H1 (cell line): ENCODE data around the gene AGAP1. TPM values are rescaled to one million over a fixed set of nuclear protein-coding genes. Genes with fewer than 3 reads are reported as not detected.

Source experiments
- CTCF ChIA-PET: fragments of 300-600 bp; sonication (Branson Sonifier 250); formaldehyde crosslinking; loops from one replicate; lab custom pipeline; 2021; ENCODE audit not compliant: partially characterized antibody; lab: Charles Lee
- POLR2A ChIA-PET: fragments of 300-600 bp; sonication (Branson Sonifier 250); formaldehyde crosslinking; loops from one replicate; lab custom pipeline; 2021; ENCODE audit warnings: inconsistent platforms; ENCODE audit not compliant: partially characterized antibody; lab: Charles Lee
- DNase-seq, 2 experiments: peaks; one replicate each; pipeline versions ENCODE4 v3.0.0 to v3.0.0-alpha.2; 2010 to 2022; ENCODE audit warnings: low spot score in 2 of 2, low read depth in 1 of 2, mixed read lengths in 1 of 2
- FAIRE-seq: peaks from 2 replicates; lab custom pipeline; 2011; peaks lifted over from hg19 to GRCh38; lab: Jason Lieb, UNC
- H2AFZ ChIP-seq: 2 replicates; pipeline ENCODE4 v1.8.1; 2012; ENCODE audit warnings: low read length, inconsistent platforms
- H2AK5ac ChIP-seq: 2 replicates; pipeline ENCODE4 v1.6.1; 2013; ENCODE audit warnings: low read depth, low read length
- H2BK120ac ChIP-seq: replicated peaks from 2 replicates; pipeline ENCODE3; 2013; ENCODE audit warnings: low read depth, low read length, inconsistent platforms
- H2BK12ac ChIP-seq: 2 replicates; pipeline ENCODE4 v1.6.1; 2013; ENCODE audit warnings: low read depth, low read length
- H2BK15ac ChIP-seq: 2 replicates; pipeline ENCODE4 v1.6.1; 2013; ENCODE audit warnings: low read length
- H2BK20ac ChIP-seq: 2 replicates; pipeline ENCODE4 v1.6.1; 2013; ENCODE audit warnings: low read length
- H2BK5ac ChIP-seq: 2 replicates; pipeline ENCODE4 v1.6.1; 2013; ENCODE audit warnings: low read depth, low read length
- H3K14ac ChIP-seq: 2 replicates; pipeline ENCODE4 v1.6.1; 2013; ENCODE audit warnings: inconsistent platforms; ENCODE audit not compliant: insufficient read length
- H3K18ac ChIP-seq: 2 replicates; pipeline ENCODE4 v1.6.1; 2013; ENCODE audit warnings: low read length; ENCODE audit errors: extremely low read depth
- H3K23ac ChIP-seq: 2 replicates; pipeline ENCODE4 v1.6.1; 2013; ENCODE audit warnings: inconsistent platforms; ENCODE audit not compliant: insufficient read length
- H3K23me2 ChIP-seq: 2 replicates; pipeline ENCODE4 v1.6.1; 2013; ENCODE audit warnings: low read depth, low read length
- H3K27ac ChIP-seq: 2 replicates; pipeline ENCODE4 v1.6.1; 2011; ENCODE audit warnings: low read depth, low read length, inconsistent platforms
- H3K27me3 ChIP-seq, 4 experiments: replicated peaks in 1 of 4; 1 replicate in 1 of 4; 2 replicates in 3 of 4; pipeline versions ENCODE4 v1.6.1 to v1.8.1; 2011 to 2013; ENCODE audit warnings: low read length in 3 of 4, mild to moderate bottlenecking in 3 of 4, inconsistent platforms in 2 of 4, mixed read lengths in 2 of 4, moderate library complexity in 1 of 4; ENCODE audit not compliant: control insufficient read depth in 3 of 4, insufficient read depth in 3 of 4; ENCODE audit errors: extremely low read depth in 1 of 4
- H3K36me3 ChIP-seq, 4 experiments: 2 replicates each; pipeline versions ENCODE4 v1.6.1 to v1.8.1; 2011 to 2013; ENCODE audit warnings: mild to moderate bottlenecking in 4 of 4, low read length in 3 of 4, moderate library complexity in 2 of 4, control low read depth in 1 of 4, inconsistent platforms in 1 of 4; ENCODE audit not compliant: insufficient read depth in 4 of 4, control insufficient read depth in 2 of 4
- H3K4ac ChIP-seq: replicated peaks from 2 replicates; pipeline ENCODE3; 2013; ENCODE audit warnings: low read length, low read depth, mixed read lengths, inconsistent platforms; ENCODE audit not compliant: insufficient read length
- H3K4me1 ChIP-seq, 4 experiments: replicated peaks in 1 of 4; 1 replicate in 1 of 4; 2 replicates in 3 of 4; pipeline versions ENCODE4 v1.6.1 to v1.8.1; 2011 to 2013; ENCODE audit warnings: low read length in 3 of 4, inconsistent platforms in 2 of 4, mixed read lengths in 1 of 4; ENCODE audit not compliant: insufficient read depth in 4 of 4, control insufficient read depth in 3 of 4
- H3K4me2 ChIP-seq, 2 experiments: 2 replicates each; pipeline versions ENCODE4 v1.6.1 to v1.8.1; 2011 to 2013; ENCODE audit warnings: low read depth in 2 of 2, low read length in 2 of 2, control low read depth in 1 of 2, inconsistent platforms in 1 of 2, mild to moderate bottlenecking in 1 of 2; ENCODE audit not compliant: insufficient read depth in 1 of 2
- H3K4me3 ChIP-seq, 4 experiments: fragments of 200-600, 300-600 bp in 1 of 4; sonication (generic), shearing (Covaris generic), sonication (Bioruptor Twin) in 1 of 4; 2 replicates each; pipeline versions ENCODE4 v1.5.1 to v1.8.1; 2011 to 2016; ENCODE audit warnings: low read length in 4 of 4, low read depth in 3 of 4, control low read depth in 2 of 4, inconsistent platforms in 2 of 4, mild to moderate bottlenecking in 2 of 4, mixed read lengths in 1 of 4, moderate library complexity in 1 of 4; ENCODE audit not compliant: insufficient read depth in 2 of 4; ENCODE audit errors: extremely low read depth in 1 of 4
- H3K56ac ChIP-seq: replicated peaks from 2 replicates; pipeline ENCODE3; 2013; ENCODE audit warnings: low read depth, mild to moderate bottlenecking, mixed read lengths, low read length, inconsistent platforms; ENCODE audit not compliant: insufficient read length
- H3K79me1 ChIP-seq: 2 replicates; pipeline ENCODE4 v1.6.1; 2013; ENCODE audit warnings: low read depth, low read length, control low read depth
- H3K79me2 ChIP-seq, 2 experiments: 2 replicates each; pipeline versions ENCODE4 v1.6.1 to v1.8.1; 2012 to 2013; ENCODE audit warnings: low read length in 2 of 2, mild to moderate bottlenecking in 2 of 2, inconsistent platforms in 1 of 2; ENCODE audit not compliant: insufficient read depth in 2 of 2, control insufficient read depth in 1 of 2
- H3K9ac ChIP-seq, 4 experiments: replicated peaks in 1 of 4; 1 replicate in 1 of 4; 2 replicates in 3 of 4; pipeline versions ENCODE4 v1.6.1 to v1.8.1; 2011 to 2013; ENCODE audit warnings: low read depth in 3 of 4, low read length in 3 of 4, control low read depth in 2 of 4, mild to moderate bottlenecking in 2 of 4, moderate library complexity in 2 of 4, inconsistent platforms in 1 of 4; ENCODE audit errors: extremely low read depth in 1 of 4
- H3K9me3 ChIP-seq, 2 experiments: 2 replicates each; pipeline versions ENCODE4 v1.6.1 to v1.8.1; 2012 to 2013; ENCODE audit warnings: mild to moderate bottlenecking in 2 of 2, moderate library complexity in 2 of 2, control low read depth in 1 of 2, inconsistent platforms in 1 of 2, low read depth in 1 of 2, low read length in 1 of 2, mixed read lengths in 1 of 2; ENCODE audit not compliant: insufficient read depth in 2 of 2
- H4K20me1 ChIP-seq, 2 experiments: replicated peaks in 1 of 2; 2 replicates each; pipeline versions ENCODE3 to v1.8.1; 2011 to 2013; ENCODE audit warnings: inconsistent platforms in 2 of 2, low read length in 2 of 2, mild to moderate bottlenecking in 1 of 2; ENCODE audit not compliant: insufficient read depth in 2 of 2, control insufficient read depth in 1 of 2
- H4K5ac ChIP-seq: 2 replicates; pipeline ENCODE4 v1.6.1; 2013; ENCODE audit warnings: low read length, low read depth, mixed read lengths, inconsistent platforms; ENCODE audit not compliant: insufficient read length
- H4K8ac ChIP-seq: 2 replicates; pipeline ENCODE4 v1.8.0; 2013; ENCODE audit warnings: mild to moderate bottlenecking, moderate library complexity, low read length, inconsistent platforms; ENCODE audit not compliant: insufficient read depth; ENCODE audit errors: extremely low read depth
- H4K91ac ChIP-seq: replicated peaks from 2 replicates; pipeline ENCODE3; 2013; ENCODE audit warnings: low read length, mixed read lengths, inconsistent platforms; ENCODE audit not compliant: insufficient read length
- ATF2 ChIP-seq: IDR thresholded peaks from 2 replicates; pipeline ENCODE4 v1.6.1; 2012; ENCODE audit warnings: low read length, inconsistent platforms
- BRCA1 ChIP-seq: IDR thresholded peaks from 2 replicates; pipeline ENCODE4 v1.6.1; 2012; ENCODE audit warnings: low read depth, low read length, improper control_type of control experiment
- E2F6 ChIP-seq: IDR thresholded peaks from 2 replicates; pipeline ENCODE4 v1.6.1; 2012; ENCODE audit warnings: inconsistent platforms
- KDM4A ChIP-seq: IDR thresholded peaks from one replicate; pipeline ENCODE4 v1.7.1; 2012; ENCODE audit warnings: low read depth, mild to moderate bottlenecking, moderate library complexity, low read length, inconsistent platforms; ENCODE audit not compliant: severe bottlenecking
- POLR2AphosphoS5 ChIP-seq: IDR thresholded peaks from 2 replicates; pipeline ENCODE4 v1.6.1; 2011; ENCODE audit warnings: low read depth, low read length
- RFX5 ChIP-seq: IDR thresholded peaks from 2 replicates; pipeline ENCODE4 v1.6.1; 2011; ENCODE audit warnings: low read depth, low read length, improper control_type of control experiment, borderline replicate concordance
- SP1 ChIP-seq: IDR thresholded peaks from 2 replicates; pipeline ENCODE4 v1.6.1; 2011; ENCODE audit warnings: low read depth, low read length
- TAF7 ChIP-seq: optimal IDR thresholded peaks from 2 replicates; pipeline ENCODE3; 2011; ENCODE audit warnings: low read depth, mild to moderate bottlenecking, inconsistent platforms, low read length, moderate library complexity, borderline replicate concordance
- TBP ChIP-seq: IDR thresholded peaks from 2 replicates; pipeline ENCODE4 v1.6.1; 2011; ENCODE audit warnings: low read depth, low read length, improper control_type of control experiment
- TCF12 ChIP-seq: IDR thresholded peaks from 2 replicates; pipeline ENCODE4 v1.6.1; 2011; ENCODE audit warnings: low read depth, mild to moderate bottlenecking, low read length
- USF2 ChIP-seq: IDR thresholded peaks from 2 replicates; pipeline ENCODE4 v1.6.1; 2011; ENCODE audit warnings: low read length, improper control_type of control experiment
- WGBS, 2 experiments: shearing (Covaris generic) in 1 of 2; methylation state at CpG; one replicate each; pipeline versions ENCODE4 v1.1.6 to v1.1.7; 2013 to 2015; ENCODE audit warnings: low lambda C conversion rate in 2 of 2, mixed read lengths in 2 of 2, inconsistent platforms in 1 of 2, low coverage in 1 of 2, missing lambda C conversion rate in 1 of 2; ENCODE audit not compliant: insufficient replicate concordance in 2 of 2, insufficient coverage in 1 of 2, insufficient read length in 1 of 2; ENCODE audit errors: extremely low coverage in 1 of 2, missing lambda C conversion rate in 1 of 2; 5-methylcytosine and 5-hydroxymethylcytosine counted together
- polyA plus RNA-seq, 7 experiments: library from polyadenylated mRNA; depleted of rRNA in 3 of 7; stranded (reverse) in 5 of 7; unstranded in 2 of 7; fragments of >200 nt in 5 of 7; fragments of 200-250 nt in 2 of 7; gene quantifications; 1 replicate in 5 of 7; 2 replicates in 1 of 7; 4 replicates in 1 of 7; pipeline versions ENCODE4 v1.2.1 to v1.2.3, GENCODE V29; 2011 to 2013; ENCODE audit warnings: missing spikeins in 2 of 7, mixed read lengths in 2 of 7
- total RNA-seq: library from RNA; stranded (reverse); fragmentation: NEBNext Ultra II Directional; extraction: Animal tissue kit (Norgen Biotek cat#: 25700); gene quantifications from 2 replicates; pipeline ENCODE4 v1.2.1, GENCODE V29; 2021

AGAP1 gene
- total and polyA plus RNA-seq, 2 of the 8 experiments (the other 6 are each of a cell fraction or from before 2014, with no cell fraction given): 18.1 to 39.4 TPM

- Histone ChIP-seq H2AFZ (no peak overlapping the region), H3K4me1 (peaks cover 17 to 35% (median 25%) of the 10 kb centered on the region in 4 experiments), H2BK15ac (no peak overlapping the region), H3K23ac (no peak overlapping the region), H3K14ac (no peak overlapping the region), H2BK20ac (no peak overlapping the region), H3K79me1 (no peaks in the 10 kb centered on the region), H3K9me3 (0 out of 4 replicates have a peak, but pooled peaks cover 0 to 3% of the 10 kb centered on the region in 2 experiments), H3K4me2 (no peak overlapping the region), H4K20me1 (no peaks in the 10 kb centered on the region), H3K4ac (no peak overlapping the region), H3K56ac (no peak overlapping the region), H2BK120ac (no peak overlapping the region), H3K27ac (no peak overlapping the region), H3K18ac (no peak overlapping the region), H3K4me3 (no peak overlapping the region), H4K5ac (no peak overlapping the region), H3K9ac (no peak overlapping the region), H2AK5ac (no peak overlapping the region), H3K23me2 (no peaks in the 10 kb centered on the region), H2BK12ac (no peak overlapping the region), H2BK5ac (no peak overlapping the region), H4K8ac (no peak overlapping the region), H3K36me3 (no peaks in the 10 kb centered on the region), H4K91ac (no peak overlapping the region), H3K79me2 (no peaks in the 10 kb centered on the region), H3K27me3 (peaks cover 0 to 8% (median 2%) of the 10 kb centered on the region in 4 experiments; a peak in 4 of 7 replicates)
- WGBS, 2 experiments: 82% methylated on average over 4 of the region's 4 CpGs; no CpG with 5 or more reads in 1 of the 2 experiments
- ChIA-PET CTCF (interaction anchor here (1.1 kb wide), 1 partner anchor 82 kb away, joined by 4 read pairs; no protein-coding TSS in a partner anchor), POLR2A (no interaction called here)
- FAIRE-seq (no peak), DNase-seq (no peak)
- no peak for TF ChIP-seq ATF2
- no peak for TF ChIP-seq RFX5
- TF ChIP-seq KDM4A: no peak
- no peak for TF ChIP-seq E2F6
- TF ChIP-seq TCF12: no peak
- TF ChIP-seq BRCA1: no peak
- TF ChIP-seq TAF7: no peak
- no peak for TF ChIP-seq SP1
- no peak for TF ChIP-seq TBP
- no peak for TF ChIP-seq USF2
- TF ChIP-seq POLR2AphosphoS5: no peak
These were observed 563.5 kb downstream of the AGAP1 start for GRCh38 chr2:236057375-236057774.
